Measurements from ENCODE around the gene NUP205.
"Not testable (repeated sequence)": the region's sequence is repeated elsewhere in the genome, so short reads cannot be mapped to it uniquely, and the experiment has no call there.

Gene NUP205

DNA sequence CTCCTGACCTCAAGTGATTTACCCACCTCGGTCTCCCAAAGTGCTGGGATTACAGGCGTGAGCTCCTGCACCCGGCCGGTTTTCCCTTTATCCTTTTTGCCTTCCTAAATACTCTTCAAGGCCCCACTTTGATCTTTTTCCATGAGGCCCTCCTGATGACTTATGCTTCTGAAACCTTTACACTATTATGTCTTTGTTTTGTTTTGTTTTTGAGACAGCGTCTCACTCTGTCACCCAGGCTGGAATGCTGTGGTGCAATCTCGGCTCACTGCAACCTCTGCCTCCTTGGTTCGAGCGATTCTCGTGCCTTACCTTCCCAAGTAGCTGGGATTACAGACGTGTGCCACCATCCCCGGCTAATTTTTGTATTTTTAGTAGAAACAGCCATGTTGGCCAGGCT lies 108.4 kb downstream of the NUP205 start:
- Mint-ChIP-seq H3K27me3 (ENCODE audit: low read depth) (no peaks in the 10 kb centered on the region), H3K36me3 (ENCODE audit: low read depth) (peaks cover 22% of the 10 kb centered on the region), H3K4me3 (peak overlapping the region; percentile 3 to 59 (median 14)), H3K4me1 (peaks cover 24% of the 10 kb centered on the region), H3K9me3 (no peaks in the 10 kb centered on the region), H3K27ac (no peak overlapping the region)
- TF ChIP-seq, protein P1, sequence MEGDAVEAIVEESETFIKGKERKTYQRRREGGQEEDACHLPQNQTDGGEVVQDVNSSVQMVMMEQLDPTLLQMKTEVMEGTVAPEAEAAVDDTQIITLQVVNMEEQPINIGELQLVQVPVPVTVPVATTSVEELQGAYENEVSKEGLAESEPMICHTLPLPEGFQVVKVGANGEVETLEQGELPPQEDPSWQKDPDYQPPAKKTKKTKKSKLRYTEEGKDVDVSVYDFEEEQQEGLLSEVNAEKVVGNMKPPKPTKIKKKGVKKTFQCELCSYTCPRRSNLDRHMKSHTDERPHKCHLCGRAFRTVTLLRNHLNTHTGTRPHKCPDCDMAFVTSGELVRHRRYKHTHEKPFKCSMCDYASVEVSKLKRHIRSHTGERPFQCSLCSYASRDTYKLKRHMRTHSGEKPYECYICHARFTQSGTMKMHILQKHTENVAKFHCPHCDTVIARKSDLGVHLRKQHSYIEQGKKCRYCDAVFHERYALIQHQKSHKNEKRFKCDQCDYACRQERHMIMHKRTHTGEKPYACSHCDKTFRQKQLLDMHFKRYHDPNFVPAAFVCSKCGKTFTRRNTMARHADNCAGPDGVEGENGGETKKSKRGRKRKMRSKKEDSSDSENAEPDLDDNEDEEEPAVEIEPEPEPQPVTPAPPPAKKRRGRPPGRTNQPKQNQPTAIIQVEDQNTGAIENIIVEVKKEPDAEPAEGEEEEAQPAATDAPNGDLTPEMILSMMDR (IDR thresholded peaks at IDR 0.05; ENCODE audit: unreplicated experiment in 3 of 3), result no peak

DNA sequence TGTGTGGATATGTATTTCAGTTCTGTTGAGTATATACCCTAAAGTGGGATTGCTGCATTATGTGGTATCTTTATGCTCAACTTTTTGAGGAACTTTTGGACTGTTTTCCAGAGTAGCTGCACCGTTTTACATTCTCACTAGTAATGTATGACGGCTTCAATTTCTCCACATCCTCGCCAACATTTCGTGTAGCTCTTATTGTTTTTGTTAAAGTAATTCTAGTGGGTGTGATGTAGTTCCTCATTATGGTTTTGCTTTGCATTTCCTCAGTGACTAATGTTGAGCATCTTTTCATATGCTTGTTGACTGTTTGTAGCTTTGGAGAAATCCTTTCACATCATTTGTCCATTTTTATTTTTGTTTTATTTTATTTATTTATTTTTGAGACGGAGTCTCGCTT lies 109.1 kb downstream of the NUP205 start:
- Mint-ChIP-seq H3K27ac (no peak overlapping the region), H3K4me1 (peaks cover 17% of the 10 kb centered on the region), H3K36me3 (ENCODE audit: low read depth) (peaks cover 22% of the 10 kb centered on the region), H3K4me3 (peak overlapping the region; percentile 14 to 59 (median 20)), H3K9me3 (no peaks in the 10 kb centered on the region), H3K27me3 (ENCODE audit: low read depth) (no peaks in the 10 kb centered on the region)
- TF ChIP-seq, protein P1 (IDR thresholded peaks at IDR 0.05; ENCODE audit: unreplicated experiment in 3 of 3), result no peak

DNA sequence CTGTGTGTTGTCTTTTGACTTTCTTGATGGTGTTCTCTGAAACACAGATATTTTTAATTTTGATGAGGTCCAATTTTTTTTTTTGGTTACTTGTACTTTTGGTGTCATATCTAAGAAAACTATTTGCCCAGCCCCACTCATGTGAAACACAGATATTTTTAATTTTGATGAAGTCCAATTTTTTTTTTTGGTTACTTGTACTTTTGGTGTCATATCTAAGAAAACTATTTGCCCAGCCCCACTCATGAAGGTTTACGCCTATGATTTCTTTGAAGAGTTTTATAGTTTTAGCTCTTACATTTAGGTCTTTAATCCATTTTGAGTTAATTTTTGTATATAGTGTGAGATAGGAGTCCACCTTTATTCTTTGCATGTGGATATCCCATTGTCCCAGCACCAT lies 109.9 kb downstream of the NUP205 start:
- H3K27me3 Mint-ChIP-seq (ENCODE audit: low read depth), result not testable (repeated sequence)

DNA sequence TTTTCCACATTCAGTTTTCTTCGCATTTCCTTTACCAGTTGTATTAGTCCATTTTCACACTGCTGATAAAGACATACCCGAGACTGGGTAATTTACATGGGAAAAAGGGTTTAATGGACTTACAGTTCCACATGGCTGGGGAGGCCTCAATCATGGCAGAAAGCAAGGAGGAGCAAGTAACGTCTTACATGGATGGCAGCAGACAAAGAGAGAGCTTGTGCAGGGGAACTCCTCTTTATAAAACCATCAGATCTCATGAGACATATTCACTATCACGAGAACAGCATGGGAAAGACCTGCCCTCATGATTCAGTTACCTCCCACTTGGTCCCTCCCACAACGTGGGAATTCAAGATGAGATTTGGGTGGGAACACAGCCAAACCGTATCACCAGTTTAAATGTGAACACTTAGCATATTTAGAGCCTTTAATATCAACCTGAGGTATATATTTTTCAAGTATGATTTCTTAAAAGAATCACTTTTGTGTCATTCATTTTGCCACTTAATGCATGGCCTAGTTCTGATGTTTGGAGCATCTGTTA lies 111.2 kb downstream of the NUP205 start:
- peaks cover 24% of the 10 kb centered on the region for H3K4me1 Mint-ChIP-seq
- H3K9me3 Mint-ChIP-seq; H3K27ac Mint-ChIP-seq; H3K27me3 Mint-ChIP-seq (ENCODE audit: low read depth): not testable (repeated sequence)
- peaks cover 28% of the 10 kb centered on the region for H3K36me3 Mint-ChIP-seq (ENCODE audit: low read depth)
- peak overlapping the region in 1 of 3 experiments; percentile 7 for H3K4me3 Mint-ChIP-seq

More for the DNA sequence above, 109.9 kb downstream of the NUP205 start:
- Mint-ChIP-seq H3K36me3 (ENCODE audit: low read depth) (peaks cover 22% of the 10 kb centered on the region), H3K4me1 (peaks cover 16% of the 10 kb centered on the region)
- H3K27ac Mint-ChIP-seq, H3K4me3 Mint-ChIP-seq, H3K9me3 Mint-ChIP-seq: not testable (repeated sequence)

DNA sequence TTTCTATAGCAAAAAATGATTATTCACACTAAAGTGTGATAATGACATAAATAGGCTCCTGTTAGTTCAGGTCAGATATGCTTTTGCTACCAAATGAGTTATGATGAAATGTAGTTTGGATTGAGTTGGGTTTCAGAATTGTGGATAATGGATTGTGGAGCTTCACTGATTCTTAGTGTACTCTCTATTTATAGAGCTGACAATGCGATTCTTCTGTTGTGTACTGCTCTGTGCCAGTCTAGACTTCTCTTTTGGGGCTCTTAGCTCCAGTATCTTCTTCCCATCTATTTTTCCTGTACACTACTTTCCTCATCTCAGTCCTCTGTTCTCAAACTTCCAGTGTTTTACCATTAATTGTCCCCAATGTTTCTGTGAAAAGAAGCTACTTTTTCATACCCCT lies 112.1 kb downstream of the NUP205 start:
- H3K27ac Mint-ChIP-seq, result no peak overlapping the region
- no peaks in the 10 kb centered on the region for H3K9me3 Mint-ChIP-seq
- H3K27me3 Mint-ChIP-seq (ENCODE audit: low read depth), result no peaks in the 10 kb centered on the region
- peaks cover 34% of the 10 kb centered on the region for H3K36me3 Mint-ChIP-seq (ENCODE audit: low read depth)
- TF ChIP-seq, protein P1 (IDR thresholded peaks at IDR 0.05; ENCODE audit: unreplicated experiment in 3 of 3), result no peak
- H3K4me3 Mint-ChIP-seq, result no peak overlapping the region
- H3K4me1 Mint-ChIP-seq, result peaks cover 24% of the 10 kb centered on the region

DNA sequence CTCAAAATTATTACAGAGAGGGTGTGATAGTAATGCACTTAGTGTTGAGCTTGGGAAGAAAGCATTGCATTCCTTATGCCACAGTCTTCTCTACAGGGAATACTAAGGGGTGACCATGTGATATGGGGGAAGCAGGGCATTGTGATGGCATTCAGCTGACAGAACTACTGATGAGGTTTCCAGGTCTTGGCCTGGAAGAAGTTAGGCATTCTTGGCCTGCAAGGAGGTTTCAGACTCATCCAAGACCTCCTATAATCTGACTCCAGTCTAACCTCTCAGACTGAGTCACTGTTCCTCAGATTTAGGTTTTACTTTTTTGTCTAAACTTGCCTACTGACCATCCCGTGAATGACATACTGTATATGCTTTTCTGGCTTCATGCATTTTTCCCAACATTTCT lies 112.5 kb downstream of the NUP205 start:
- Mint-ChIP-seq H3K4me1 (peaks cover 24% of the 10 kb centered on the region), H3K4me3 (no peak overlapping the region), H3K27ac (no peak overlapping the region), H3K27me3 (ENCODE audit: low read depth) (no peaks in the 10 kb centered on the region), H3K36me3 (ENCODE audit: low read depth) (peaks cover 36% of the 10 kb centered on the region), H3K9me3 (no peaks in the 10 kb centered on the region)
- TF ChIP-seq, protein P1 (IDR thresholded peaks at IDR 0.05; ENCODE audit: unreplicated experiment in 3 of 3), result no peak

DNA sequence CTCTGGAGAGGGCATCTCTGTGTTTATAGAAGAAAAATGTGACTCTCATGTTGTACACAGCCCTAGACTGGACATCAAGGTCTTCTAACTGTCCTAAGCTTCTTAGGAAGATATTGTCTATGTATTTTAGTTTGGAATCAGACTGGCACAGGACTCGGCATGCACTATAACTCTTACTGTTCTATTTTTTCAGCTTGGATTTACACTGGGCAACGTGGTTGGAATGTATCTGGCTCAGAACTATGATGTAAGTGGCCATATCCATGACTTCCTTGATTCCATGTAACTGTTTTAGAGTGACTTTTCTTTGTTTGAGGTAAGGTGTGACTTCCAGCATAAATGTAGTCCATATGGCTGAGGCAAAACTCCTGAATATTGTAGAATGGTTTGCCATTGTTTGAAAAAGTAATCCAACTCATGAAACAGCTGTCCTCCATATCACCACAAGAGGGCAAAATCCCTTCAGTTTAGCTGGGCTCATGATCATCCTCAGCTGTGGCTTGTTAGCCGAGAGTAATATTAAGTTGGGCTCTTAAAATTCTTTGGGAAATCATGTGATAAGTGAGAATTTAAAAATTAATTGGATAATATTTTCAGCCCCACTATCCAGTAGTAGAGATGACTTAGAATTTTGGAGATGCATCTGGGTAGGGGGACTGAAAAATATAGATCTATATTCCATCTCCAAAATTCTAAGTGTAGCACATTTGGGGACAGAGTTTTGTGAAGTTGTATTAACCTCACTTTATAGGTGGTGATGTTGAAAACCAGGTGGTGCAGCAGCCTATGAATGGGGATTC lies 115.0 kb downstream of the NUP205 start:
- no peak overlapping the region for H3K4me3 Mint-ChIP-seq
- TF ChIP-seq, protein P1 (IDR thresholded peaks at IDR 0.05; ENCODE audit: unreplicated experiment in 3 of 3), result peak; percentile 72 to 86 (median 74)
- peak overlapping the region; percentile 35 to 53 (median 43) for H3K27ac Mint-ChIP-seq

More for the DNA sequence above, 115.0 kb downstream of the NUP205 start:
- H3K27me3 Mint-ChIP-seq (ENCODE audit: low read depth), result no peaks in the 10 kb centered on the region
- H3K9me3 Mint-ChIP-seq, result no peaks in the 10 kb centered on the region
- peaks cover 30% of the 10 kb centered on the region for H3K36me3 Mint-ChIP-seq (ENCODE audit: low read depth)
- H3K4me1 Mint-ChIP-seq, result peaks cover 18% of the 10 kb centered on the region

Measured in nephron (organoid).